ENCODE measurements around the gene CD74. TPM values are rescaled to one million over a fixed set of nuclear protein-coding genes. Genes with fewer than 3 reads are reported as not detected.
A peak's percentile ranks its signal among the peaks of the same experiment; 100 is the strongest.
"Not testable (repeated sequence)": the region's sequence is repeated elsewhere in the genome, so short reads cannot be mapped to it uniquely, and the experiment has no call there.

Gene CD74
- total RNA-seq, 1 donor from 2014 or later: 6.3 TPM

- Mint-ChIP-seq H3K36me3 (ENCODE audit: low read depth) (no peaks in the 10 kb centered on the region), H3K4me1 (peaks cover 7% of the 10 kb centered on the region), H3K27me3 (ENCODE audit: low read depth) (no peaks in the 10 kb centered on the region), H3K27ac (ENCODE audit: unreplicated experiment) (no peak overlapping the region), H3K4me3 (no peak overlapping the region), H3K9me3 (no peaks in the 10 kb centered on the region)
- no peak for DNase-seq (ENCODE audit: low read depth, low spot score)
- no peak for TF ChIP-seq CTCF (conservative IDR thresholded peaks at IDR 0.05)
Measured at GRCh38 chr5:150457121-150457520, 44.4 kb upstream of the CD74 start.

- H3K4me1 Mint-ChIP-seq: peaks cover 4% of the 10 kb centered on the region
- TF ChIP-seq CTCF (conservative IDR thresholded peaks at IDR 0.05): no peak
- H3K4me3 Mint-ChIP-seq: no peak overlapping the region
- no peak for DNase-seq (ENCODE audit: low read depth, low spot score)
- no peak overlapping the region for H3K27ac Mint-ChIP-seq (ENCODE audit: unreplicated experiment)
- H3K27me3 Mint-ChIP-seq (ENCODE audit: low read depth): no peaks in the 10 kb centered on the region
- no peaks in the 10 kb centered on the region for H3K36me3 Mint-ChIP-seq (ENCODE audit: low read depth)
- peaks cover 5% of the 10 kb centered on the region for H3K9me3 Mint-ChIP-seq
Measured at GRCh38 chr5:150454492-150455229, 42.0 kb upstream of the CD74 start.

- DNase-seq (ENCODE audit: low read depth, low spot score); H3K27ac Mint-ChIP-seq (ENCODE audit: unreplicated experiment); H3K9me3 Mint-ChIP-seq; H3K4me3 Mint-ChIP-seq; H3K4me1 Mint-ChIP-seq; H3K36me3 Mint-ChIP-seq (ENCODE audit: low read depth); H3K27me3 Mint-ChIP-seq (ENCODE audit: low read depth): not testable (repeated sequence)
Measured at GRCh38 chr5:150454027-150454426, 41.3 kb upstream of the CD74 start.

GRCh38 chr5:150452914-150453313 is 40.2 kb upstream of the CD74 start:
- peaks cover 10% of the 10 kb centered on the region for H3K36me3 Mint-ChIP-seq (ENCODE audit: low read depth)
- TF ChIP-seq CTCF (conservative IDR thresholded peaks at IDR 0.05): no peak
- H3K9me3 Mint-ChIP-seq: peaks cover 5% of the 10 kb centered on the region
- peak overlapping the region; percentile 50 for H3K4me3 Mint-ChIP-seq
- DNase-seq (ENCODE audit: low read depth, low spot score): no peak
- H3K27ac Mint-ChIP-seq (ENCODE audit: unreplicated experiment): no peak overlapping the region
- peaks cover 15% of the 10 kb centered on the region for H3K4me1 Mint-ChIP-seq
- no peaks in the 10 kb centered on the region for H3K27me3 Mint-ChIP-seq (ENCODE audit: low read depth)

- H3K27me3 Mint-ChIP-seq (ENCODE audit: low read depth): no peaks in the 10 kb centered on the region
- H3K4me1 Mint-ChIP-seq: peaks cover 24% of the 10 kb centered on the region
- peaks cover 22% of the 10 kb centered on the region for H3K36me3 Mint-ChIP-seq (ENCODE audit: low read depth)
Measured at GRCh38 chr5:150451594-150451993, 38.9 kb upstream of the CD74 start.

More at GRCh38 chr5:150451594-150451993, 38.9 kb upstream of the CD74 start:
- TF ChIP-seq CTCF (conservative IDR thresholded peaks at IDR 0.05): no peak
- Mint-ChIP-seq H3K27ac (ENCODE audit: unreplicated experiment) (no peak overlapping the region), H3K9me3 (peaks cover 5% of the 10 kb centered on the region), H3K4me3 (no peak overlapping the region)
- DNase-seq (ENCODE audit: low read depth, low spot score): no peak
